GM06990 (cell line): ENCODE data around the gene CHAD.
A peak's percentile ranks its signal among the peaks of the same experiment; 100 is the strongest.
"Not testable (repeated sequence)": the region's sequence is repeated elsewhere in the genome, so short reads cannot be mapped to it uniquely, and the experiment has no call there.

Experiments used
- DNase-seq: peaks from one replicate; pipeline ENCODE4 v3.0.0-alpha.2; 2011; ENCODE audit not compliant: insufficient read length; ENCODE audit errors: extremely low read depth
- H3K27me3 ChIP-seq: replicated peaks from 2 replicates; pipeline ENCODE4 v1.6.0; 2011; ENCODE audit warnings: low read length; ENCODE audit not compliant: control insufficient read depth, insufficient read depth
- H3K36me3 ChIP-seq: 2 replicates; pipeline ENCODE4 v1.5.1; 2011; ENCODE audit warnings: low read length; ENCODE audit not compliant: control insufficient read depth, insufficient read depth
- H3K4me3 ChIP-seq: replicated peaks from 2 replicates; pipeline ENCODE4 v1.5.1; 2011; ENCODE audit warnings: low read depth, mild to moderate bottlenecking, control low read depth, low read length
- TF ChIP-seq, protein P1 (sequence below): IDR thresholded peaks from 2 replicates; pipeline ENCODE4 v1.5.1; 2011; ENCODE audit warnings: low read length, control low read depth, mild to moderate bottlenecking, inconsistent platforms; ENCODE audit not compliant: insufficient read depth, poor library complexity, severe bottlenecking

CHAD gene

DNA sequence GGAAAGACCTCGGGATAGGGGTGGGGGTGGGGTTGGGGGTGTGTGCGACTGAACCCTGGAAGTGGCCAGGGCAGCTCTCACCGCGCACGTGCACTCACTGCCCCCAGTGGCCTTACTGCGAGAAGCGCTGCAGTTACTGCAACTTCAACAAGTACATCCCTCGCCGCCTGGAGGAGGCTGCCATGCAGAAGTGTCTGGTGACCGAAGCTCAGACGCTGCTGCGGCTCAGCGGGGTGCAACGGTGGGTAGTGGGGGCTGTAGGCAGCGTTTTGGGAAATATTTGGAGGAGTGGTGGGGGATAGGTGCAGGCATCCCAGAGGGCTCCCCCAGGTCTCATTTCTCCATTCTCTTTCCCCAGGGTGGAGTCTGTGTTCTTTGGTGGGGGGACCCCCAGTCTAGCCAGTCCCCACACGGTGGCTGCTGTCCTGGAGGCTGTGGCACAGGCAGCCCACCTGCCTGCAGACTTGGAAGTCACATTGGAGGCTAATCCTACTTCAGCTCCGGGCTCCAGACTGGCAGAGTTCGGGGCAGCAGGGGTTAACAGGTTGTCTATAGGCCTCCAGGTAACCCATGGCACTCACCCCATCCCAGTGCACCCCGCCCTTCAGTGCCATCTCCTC, 11.0 kb upstream of the CHAD start:
- peak overlapping the region; percentile 85 for H3K4me3 ChIP-seq

DNA sequence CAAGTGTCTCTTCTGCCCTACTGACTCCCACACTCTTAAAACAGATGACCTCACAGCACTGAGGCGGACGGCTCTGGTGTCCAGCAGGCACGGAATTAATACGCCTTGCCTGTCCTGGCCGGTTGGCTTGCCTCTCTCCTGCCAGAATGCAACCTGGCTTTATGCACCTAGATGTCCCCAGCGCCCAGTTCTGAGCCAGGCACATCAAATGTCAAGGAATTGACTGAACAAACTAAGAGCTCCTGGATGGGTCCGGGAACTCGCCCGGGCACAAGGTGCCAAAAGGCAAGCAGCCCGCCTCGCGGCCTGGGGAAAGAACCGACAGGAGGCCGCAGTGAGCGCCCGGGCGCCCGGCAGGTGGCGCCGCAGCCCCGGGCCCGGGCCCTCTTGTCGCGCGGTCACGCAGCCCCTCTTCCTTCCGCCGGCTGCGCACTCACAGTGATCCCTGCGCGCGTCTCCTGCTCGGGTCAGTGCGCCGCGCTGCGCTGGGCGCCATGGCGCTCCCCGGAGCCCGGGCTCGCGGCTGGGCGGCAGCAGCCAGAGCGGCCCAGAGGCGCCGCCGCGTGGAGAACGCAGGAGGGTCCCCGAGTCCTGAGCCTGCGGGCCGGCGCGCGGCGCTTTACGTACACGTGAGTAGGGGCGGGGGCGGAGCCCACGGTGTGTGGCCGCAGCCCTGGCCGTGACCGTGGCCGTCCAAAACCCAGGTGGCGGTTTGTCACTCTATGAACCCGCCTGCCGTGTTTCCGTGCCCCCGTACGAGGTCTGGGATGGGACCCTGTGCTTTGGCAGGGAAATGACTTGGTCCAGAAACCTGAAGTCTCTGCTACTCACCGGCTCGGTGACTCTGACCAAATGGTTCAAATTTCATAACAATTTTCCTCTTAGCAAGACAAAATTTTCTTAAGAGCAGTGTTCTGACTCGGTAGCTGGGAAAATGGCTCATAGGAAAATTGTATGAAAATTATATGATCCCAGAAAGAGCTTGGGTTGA, 10.0 kb upstream of the CHAD start, which contains the start of gene RSAD1:
TSS of gene RSAD1 (plus strand) at position 470 of the 991 bp plus-strand sequence. CDS start at position 495, 25 bp downstream.
- peak within 1 kb of the TSS; percentile 85 for H3K4me3 ChIP-seq
- H3K36me3 ChIP-seq, result no peaks in the 10 kb centered on the region; the same call in none of the 2 replicates
- peak; percentile 97 for DNase-seq
- no peaks in the 10 kb centered on the region for H3K27me3 ChIP-seq
- TF ChIP-seq, protein P1, sequence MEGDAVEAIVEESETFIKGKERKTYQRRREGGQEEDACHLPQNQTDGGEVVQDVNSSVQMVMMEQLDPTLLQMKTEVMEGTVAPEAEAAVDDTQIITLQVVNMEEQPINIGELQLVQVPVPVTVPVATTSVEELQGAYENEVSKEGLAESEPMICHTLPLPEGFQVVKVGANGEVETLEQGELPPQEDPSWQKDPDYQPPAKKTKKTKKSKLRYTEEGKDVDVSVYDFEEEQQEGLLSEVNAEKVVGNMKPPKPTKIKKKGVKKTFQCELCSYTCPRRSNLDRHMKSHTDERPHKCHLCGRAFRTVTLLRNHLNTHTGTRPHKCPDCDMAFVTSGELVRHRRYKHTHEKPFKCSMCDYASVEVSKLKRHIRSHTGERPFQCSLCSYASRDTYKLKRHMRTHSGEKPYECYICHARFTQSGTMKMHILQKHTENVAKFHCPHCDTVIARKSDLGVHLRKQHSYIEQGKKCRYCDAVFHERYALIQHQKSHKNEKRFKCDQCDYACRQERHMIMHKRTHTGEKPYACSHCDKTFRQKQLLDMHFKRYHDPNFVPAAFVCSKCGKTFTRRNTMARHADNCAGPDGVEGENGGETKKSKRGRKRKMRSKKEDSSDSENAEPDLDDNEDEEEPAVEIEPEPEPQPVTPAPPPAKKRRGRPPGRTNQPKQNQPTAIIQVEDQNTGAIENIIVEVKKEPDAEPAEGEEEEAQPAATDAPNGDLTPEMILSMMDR, result peak; percentile 50

More for the DNA sequence above, 11.0 kb upstream of the CHAD start:
- DNase-seq, result peak; percentile 70
- no peaks in the 10 kb centered on the region for H3K27me3 ChIP-seq
- peaks cover 2% of the 10 kb centered on the region for H3K36me3 ChIP-seq
- TF ChIP-seq, protein P1, result peak; percentile 71

DNA sequence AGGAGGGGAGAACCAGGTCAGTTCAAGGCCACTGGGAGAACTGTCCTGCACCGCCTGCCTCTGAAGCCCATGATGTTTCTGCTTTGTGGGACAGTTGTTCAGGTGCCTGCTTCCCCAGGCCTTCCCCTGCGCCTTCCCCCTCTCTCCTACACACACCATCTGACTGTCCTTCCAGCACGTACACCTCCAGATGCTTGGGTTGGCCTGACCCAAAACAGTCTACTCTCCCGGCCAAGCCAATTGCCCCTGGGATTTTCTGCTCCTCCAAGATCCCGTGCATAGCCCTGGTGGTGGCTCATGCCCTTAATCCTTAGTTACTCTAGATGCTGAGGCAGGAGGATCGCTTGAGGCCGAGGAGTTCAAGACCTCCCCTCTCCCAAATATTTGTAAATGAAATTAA, 9.3 kb upstream of the CHAD start:
- Histone ChIP-seq H3K36me3 (no peaks in the 10 kb centered on the region), H3K4me3 (peak overlapping the region; percentile 53), H3K27me3 (no peaks in the 10 kb centered on the region)
- TF ChIP-seq, protein P1, result no peak
- DNase-seq, result no peak

DNA sequence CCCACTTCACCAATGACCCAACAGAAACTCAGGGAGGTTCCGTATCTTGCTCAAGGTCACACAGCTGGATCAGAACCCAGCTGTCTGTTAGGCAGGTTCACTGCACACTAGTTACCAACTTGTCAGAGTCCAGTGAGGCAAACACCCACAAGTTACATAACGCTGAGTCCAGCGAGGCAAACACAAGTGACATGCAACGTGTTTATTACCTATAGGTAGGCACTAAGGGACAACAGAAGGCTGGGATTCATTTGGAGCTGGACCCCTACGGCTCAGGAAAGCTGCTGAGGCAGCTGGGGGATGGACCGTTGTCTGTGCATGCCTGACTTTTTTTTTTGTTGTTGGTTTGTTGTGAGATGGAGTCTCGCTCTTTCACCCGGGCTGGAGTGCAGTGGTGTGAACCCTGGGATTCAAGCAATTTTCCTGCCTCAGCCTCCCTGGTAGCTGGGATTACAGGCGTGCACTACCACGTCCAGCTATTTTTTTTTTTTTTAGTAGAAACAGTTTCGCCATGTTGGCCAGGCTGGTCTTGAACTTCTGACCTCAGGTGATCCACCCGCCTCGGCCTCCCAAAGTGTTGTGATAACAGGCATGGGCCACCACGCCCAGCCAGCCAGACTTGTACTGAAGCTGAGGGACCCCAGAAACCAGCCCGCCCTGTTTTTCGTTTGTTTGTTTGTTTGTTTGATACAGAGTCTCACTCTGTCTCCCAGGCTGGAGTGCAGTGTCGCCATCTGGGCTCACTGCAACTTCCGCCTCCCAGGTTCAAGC, 8.1 kb upstream of the CHAD start:
- no peaks in the 10 kb centered on the region for H3K27me3 ChIP-seq
- no peak for DNase-seq
- TF ChIP-seq, protein P1, result no peak
- no peak overlapping the region for H3K4me3 ChIP-seq
- no peaks in the 10 kb centered on the region for H3K36me3 ChIP-seq

DNA sequence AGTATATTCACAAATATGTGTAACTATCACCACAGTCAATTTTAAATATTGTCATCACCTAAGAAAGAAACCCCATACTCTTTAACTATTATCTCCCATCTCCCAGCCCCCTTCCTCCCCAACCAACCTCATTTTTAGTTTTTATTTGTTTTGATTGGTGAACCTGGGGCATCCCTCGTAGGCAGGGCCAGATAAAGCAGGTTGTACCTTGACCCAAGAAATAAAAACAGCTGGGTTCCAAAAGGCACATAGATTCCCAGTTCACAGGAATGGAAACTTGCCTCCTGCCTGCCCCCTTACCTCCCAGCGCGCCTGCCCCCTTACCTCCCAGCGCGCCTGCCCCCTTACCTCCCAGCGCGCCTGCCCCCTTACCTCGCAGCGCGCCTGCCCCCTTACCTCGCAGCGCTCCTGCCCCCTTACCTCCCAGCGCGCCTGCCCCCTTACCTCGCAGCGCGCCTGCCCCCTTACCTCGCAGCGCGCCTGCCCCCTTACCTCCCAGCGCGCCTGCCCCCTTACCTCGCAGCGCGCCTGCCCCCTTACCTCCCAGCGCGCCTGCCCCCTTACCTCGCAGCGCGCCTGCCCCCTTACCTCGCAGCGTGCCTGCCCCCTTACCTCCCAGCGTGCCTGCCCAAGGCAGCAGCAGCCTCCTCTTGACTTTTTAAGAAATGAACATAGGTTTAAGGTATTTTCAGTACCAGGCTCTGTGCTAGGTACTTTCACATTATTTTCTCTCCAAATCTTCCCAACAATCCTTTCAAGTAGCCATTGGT, 7.3 kb upstream of the CHAD start:
- not testable (repeated sequence) for H3K27me3 ChIP-seq, DNase-seq, H3K4me3 ChIP-seq, H3K36me3 ChIP-seq
